Measurements from ENCODE around the gene ANKRD17.
"Not testable (repeated sequence)": the region's sequence is repeated elsewhere in the genome, so short reads cannot be mapped to it uniquely, and the experiment has no call there.

The ANKRD17 gene

DNA sequence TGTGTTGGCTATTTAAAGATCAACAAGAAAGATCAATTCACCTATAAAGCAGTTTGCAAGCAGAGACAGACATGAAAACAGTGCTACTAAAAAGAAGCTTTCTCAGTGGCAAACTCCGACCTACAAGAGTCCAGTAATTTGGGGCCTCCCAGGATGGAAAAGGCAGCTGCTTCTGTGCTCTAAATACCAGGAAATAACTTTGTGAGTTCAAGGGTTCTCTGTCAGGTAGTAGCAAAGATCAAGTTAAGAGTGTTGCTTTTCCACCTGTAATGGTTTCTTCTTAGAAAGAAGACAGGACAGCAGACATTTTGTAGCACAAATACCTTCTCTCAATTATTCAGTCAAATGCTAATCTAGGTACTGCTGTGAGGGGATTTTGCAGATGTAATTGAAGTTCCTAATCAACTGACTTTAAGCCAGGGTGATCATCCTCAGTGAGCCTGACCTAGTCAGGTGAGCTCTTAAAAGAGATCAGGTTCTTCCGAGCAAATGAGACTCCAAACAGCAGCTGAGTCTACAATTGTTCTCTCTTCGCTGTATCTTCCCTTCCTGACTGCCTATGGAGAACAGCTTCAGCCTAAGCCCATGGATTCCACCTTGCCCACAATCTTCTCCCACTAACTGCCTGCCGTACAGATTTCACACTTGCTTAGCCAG is 13.5 kb downstream of the ANKRD17 start:
- no peak for DNase-seq (ENCODE audit: low spot score)

DNA sequence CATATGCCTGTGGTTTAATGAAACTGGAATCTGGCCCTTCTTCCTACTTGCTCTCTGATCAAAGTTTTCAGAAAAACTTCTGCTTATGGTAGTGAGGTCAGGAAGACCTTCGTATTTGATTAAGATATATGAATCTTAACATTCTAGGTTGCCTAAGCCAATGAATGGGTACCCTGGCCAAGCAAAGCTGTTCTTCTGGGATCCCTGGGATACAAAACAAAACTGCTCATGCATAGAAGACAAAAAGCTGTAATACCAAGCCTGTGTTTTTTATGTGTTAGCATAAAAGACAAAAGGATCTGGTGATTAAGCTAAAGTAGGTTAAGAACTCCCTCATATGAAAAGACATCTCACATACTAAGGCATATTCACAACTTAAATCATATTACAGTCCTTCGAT is 21.6 kb downstream of the ANKRD17 start:
- DNase-seq (ENCODE audit: low spot score): no peak

DNA sequence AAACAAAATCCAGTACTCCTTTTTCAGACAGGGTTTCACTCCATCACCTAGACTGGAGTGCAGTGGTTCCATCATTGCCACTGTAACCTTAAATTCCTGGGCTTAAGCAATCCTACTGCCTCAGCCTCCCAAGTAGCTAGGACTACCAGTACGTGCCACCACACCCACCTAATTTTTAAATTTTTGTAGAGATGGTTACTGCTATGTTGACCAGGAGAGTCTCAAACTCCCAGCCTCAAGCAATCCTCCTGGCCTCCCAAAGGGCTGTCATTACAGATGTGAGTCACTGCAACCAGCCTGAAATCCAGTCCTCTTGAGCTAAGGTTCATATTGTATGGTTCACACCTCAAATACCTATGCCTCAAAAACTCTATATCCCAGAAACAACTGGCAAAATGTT is 22.4 kb downstream of the ANKRD17 start:
- DNase-seq (ENCODE audit: low spot score): no peak

DNA sequence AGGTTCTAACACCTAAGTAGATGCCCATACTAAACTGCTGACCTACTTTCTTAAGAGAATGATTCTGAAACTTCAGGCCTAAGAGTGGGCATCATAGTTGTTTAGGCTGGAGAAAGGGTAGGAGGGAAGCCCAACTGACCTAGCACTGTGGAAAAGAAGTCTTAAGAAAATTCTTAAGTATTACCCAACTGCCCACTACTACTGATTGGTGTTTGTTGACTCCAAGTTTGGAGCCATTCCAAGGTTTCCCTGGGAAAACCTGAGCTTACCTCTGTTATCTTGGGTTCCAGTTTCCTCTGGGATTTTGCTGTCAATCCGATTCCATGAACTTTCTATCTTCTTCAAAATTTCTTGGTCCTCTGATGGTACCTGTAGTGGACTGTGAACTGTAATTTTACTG is 23.9 kb downstream of the ANKRD17 start:
- DNase-seq (ENCODE audit: low spot score): no peak

DNA sequence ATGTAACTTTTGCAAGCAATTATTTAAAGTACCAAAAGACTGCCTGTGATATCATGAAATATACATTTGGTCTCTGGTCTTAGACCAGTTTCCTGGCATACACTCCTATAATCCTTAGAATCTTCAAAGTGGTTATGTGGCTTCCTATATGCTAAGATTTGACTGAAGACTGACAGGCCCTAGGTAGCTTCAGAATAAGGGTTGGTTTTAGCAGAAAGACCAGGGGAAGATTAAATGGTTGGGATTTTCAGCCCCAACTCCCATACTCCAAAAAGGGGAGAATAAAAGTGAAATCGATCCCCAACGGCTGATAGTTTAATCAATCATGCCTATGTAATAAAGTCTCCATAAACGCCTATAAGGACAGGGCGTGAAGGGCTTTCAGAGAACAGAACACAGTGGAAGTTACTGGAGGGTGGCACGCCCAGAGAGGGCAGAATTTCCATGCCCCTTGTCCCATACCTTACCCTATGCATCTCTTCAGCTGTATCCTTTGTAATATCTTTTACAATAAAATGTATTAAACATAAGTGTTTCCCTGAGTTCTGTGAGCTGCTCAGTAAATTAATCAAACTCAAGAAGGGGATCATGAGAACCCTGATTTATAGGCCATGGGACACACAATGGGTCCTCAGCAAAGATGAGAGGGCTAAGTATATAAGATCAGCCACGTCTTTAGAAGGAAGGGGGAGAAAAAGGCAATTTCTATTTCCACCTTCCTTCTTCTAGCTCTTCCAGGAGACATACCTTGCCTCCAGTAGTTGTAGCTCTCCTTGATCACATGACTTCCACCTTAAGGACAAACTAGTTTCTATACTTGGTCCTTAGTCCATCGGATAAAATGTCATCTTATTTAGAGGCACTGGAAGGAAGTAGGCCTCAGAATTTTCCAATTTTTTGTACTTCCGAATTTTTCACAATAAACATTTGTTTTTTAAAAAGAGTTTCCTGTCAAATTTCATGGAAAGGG is 26.8 kb downstream of the ANKRD17 start:
- no peak for DNase-seq (ENCODE audit: low spot score)

DNA sequence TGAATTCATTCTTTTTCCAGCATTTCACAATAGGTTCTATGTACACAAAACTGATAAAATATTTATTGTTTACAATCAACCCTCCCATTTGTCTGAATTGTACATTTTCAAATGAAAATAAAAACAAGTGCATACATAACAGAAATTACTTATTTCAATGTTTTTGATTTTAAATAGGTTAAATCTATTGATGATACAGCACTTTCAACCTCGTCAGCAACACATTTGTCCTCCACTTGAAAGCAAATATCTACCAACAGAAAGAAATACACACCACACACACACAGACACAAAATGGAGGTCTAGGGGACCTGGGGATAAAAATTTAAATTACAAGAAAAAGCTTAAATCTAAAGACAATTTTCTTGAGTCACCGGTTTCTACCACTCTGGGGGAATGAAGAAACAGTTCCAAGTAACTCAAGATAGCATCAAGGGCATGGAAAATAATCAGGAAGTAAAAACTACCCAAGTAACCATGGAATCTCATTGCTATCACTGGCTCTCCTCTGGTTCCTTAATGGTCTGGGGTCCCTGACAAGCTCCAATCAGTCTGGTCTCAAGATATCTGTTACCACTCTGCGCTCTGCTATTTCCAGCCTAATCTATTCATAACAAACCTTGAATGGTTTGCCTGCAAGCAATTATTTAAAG is 27.6 kb downstream of the ANKRD17 start:
- no peak for DNase-seq (ENCODE audit: low spot score)

DNA sequence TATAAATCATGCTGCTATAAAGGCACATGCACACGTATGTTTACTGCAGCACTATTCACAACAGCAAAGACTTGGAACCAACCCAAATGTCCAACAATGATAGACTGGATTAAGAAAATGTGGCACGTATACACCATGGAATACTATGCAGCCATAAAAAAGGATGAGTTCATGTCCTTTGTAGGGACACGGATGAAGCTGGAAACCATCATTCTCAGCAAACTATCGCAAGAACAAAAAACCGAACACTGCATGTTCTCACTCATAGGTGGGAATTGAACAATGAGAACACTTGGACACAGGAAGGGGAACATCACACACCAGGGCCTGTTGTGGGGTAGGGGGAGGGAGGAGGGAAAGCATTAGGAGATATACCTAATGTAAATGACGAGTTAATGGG is 29.8 kb downstream of the ANKRD17 start:
- DNase-seq (ENCODE audit: low spot score): not testable (repeated sequence)

DNA sequence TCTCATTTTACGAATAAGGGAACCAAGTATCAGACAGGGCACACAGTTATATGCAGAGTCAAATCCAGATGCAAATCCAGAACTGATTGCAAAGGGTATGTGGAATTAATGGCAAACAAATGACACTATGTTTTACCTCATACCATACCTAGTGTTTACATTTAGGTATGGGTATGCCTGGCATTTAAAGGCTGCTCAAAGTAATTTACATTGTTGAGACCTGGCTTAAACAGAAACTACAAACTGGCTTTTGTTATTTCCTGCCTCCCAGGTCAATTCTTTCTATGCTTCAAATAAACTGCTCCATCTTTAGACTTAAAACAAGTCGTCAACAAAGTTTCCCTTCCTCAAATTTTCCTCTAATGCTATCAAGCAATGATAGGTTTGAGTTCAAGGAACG is 33.7 kb downstream of the ANKRD17 start:
- DNase-seq (ENCODE audit: low spot score): peak; percentile 20

DNA sequence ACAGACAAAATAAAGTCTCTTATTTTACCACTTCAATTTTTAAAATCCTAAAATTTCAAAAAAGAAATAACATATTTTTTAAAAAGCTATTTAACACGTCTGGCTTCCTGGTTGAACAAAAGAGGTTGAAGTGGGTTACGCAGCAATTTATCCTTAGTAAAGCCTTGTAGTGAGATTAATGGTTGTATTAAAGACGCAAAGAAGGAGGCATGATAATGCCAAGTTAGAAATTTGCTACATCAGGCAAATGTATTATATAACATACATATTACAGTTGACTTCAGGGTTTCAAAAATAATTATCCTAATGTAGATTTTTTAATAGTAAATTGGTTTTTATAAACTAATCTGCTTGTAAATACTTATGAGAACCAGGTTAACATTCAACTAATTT is 35.3 kb downstream of the ANKRD17 start:
- DNase-seq (ENCODE audit: low spot score): no peak

DNA sequence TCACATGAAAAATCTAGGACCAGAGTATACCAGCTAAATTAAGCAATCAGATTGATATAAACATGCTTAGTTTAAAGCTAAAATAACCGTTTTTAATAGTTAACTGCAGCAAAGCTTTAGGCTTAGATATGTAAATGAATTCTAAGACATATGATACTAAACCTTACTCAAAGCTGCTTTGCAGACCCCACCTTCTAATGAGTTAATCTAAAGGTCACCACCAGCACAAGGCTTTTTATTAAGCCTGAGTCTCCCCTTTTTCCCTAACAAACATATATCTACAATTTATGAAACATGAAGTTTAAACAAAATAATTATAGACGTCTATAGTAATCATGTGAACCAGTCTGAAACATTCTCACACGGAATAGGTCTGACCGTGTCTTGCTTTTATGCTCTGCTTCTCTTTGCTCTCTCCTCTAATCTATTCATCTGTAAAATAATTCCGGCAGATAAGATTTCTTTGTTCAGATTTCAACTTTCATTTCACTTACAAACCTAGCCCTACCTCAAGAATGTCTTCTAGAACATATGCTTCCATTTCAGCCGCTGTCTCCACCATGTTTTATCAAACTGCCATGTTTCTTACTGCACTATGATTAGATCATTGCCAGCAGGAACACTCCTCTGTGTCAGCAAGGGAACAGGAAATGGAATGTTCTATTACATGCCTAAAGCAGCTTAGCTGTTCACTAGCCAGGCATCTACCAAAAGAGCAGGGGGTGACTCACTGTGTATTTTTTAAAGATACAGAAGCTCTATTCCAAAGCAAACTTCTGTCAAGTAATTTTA is 35.9 kb downstream of the ANKRD17 start:
- DNase-seq (ENCODE audit: low spot score): peak; percentile 76

DNA sequence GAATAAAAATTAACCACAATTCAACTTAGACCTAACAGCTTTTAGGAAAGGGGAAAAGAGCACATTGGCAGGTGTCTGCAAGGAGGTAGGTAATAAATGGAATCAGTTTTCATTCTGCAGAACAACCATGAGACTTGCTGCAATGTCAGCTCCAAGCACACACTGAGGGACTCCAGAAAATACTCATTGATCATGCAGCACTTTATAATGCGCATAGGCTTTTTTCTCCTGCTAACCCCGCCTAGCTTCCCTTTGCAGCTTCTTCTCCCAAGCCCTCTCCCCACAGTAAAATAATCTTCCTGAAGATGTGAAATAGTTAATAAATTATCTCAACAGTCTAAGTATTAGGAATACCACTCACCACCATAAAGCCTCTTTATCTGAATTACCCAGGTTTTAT is 36.9 kb downstream of the ANKRD17 start:
- no peak for DNase-seq (ENCODE audit: low spot score)

DNA sequence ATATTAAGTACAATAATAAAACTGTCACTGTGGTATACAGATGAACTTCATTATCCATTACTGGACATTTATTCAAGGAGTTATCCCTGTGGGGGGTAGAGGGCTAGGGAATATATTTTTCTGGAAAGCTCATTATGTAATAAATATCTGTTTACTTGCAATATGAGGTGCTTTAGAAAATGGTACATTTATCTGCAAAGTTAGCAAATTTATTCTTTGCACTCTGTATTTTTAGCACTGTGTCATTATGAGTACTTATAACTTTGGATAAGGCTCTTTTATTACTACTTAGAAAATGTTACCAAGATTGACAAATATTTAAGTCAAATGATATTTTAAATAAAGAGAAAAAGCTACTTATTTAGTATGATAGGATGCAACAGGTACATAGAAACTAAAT is 37.8 kb downstream of the ANKRD17 start:
- no peak for DNase-seq (ENCODE audit: low spot score)

DNA sequence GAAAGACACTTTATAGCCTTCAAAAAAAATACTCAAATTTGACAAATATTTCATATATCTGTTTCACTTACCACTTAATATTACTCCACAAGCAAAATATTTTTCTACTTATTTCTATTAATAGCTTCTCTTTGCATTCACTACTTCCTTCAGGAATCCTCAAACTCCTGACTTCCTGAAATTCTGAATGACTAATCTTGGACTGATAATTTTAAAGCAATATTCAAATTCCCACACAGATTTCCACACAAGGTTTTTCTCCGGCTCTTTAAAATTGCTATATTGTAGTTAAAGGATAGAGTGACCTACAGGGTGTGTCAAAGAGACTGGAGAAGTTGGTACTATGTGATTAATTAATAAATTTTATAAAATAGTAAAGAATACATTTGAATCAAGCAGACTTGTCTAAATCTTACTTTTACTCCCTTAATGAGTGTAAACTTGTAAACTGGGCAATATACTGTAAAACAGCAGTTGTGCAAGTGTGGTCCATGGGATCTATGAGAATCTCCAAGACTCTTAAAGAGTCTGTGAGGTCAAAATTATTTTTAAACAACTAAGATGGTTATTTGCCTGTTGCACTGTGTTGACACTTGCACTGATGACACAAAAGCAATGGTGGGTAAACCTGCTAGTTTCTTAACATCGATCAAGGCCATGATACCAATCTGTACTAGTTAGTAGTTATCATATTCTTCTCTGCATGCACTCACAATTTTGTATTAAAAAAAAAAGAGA is 44.5 kb downstream of the ANKRD17 start:
- DNase-seq (ENCODE audit: low spot score): no peak

DNA sequence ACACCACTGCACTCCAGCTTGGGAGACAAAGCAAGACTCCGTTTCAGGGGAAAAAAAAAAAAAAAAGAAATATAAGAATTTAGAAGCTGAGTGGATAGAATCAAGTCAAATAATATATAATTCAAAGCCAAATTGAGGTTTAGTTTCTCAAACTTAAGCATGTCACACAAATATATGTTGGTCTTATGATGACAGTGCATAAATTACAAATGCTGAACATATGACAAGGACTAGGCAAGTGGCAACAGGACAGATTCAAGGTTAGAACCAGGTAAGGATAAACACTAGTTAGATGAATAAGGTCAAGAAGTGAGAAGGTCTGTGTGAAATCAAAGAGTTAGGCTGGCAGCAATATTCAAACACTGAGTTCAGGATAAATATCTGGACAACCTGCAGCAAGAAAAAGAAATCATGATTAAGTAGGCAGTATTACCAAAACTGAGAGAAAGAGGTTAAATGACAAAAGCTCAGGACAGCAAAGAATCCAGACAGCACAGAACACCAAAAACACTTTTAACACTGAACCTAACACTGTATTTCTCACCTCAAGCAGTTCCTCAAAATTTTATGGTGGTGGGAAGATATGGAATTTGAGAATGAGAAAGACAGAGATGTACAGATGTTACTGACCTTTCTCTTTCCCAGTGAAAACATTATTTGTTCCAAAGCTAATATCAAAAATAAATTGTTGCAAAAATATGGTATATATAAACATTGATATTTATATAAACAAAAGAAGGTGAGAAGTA is 45.4 kb downstream of the ANKRD17 start:
- DNase-seq (ENCODE audit: low spot score): no peak

DNA sequence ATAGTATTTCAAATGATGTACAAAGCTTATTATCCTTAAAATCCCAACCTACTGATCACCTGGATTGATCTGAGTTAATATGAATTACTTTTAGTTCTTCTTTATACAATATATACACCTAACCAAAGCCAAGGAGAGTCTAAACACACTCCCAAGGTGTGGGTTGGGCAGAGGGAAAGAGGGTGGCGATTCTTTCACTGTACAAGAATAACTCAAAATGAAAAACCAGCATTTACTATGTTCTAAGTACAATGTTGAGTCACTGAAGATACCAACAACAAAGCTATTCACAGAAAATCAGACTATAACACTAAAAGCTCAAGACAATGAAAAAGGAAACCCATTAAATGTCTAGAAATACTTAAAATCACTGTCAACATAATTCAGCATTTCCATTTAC is 46.6 kb downstream of the ANKRD17 start:
- DNase-seq (ENCODE audit: low spot score): no peak

DNA sequence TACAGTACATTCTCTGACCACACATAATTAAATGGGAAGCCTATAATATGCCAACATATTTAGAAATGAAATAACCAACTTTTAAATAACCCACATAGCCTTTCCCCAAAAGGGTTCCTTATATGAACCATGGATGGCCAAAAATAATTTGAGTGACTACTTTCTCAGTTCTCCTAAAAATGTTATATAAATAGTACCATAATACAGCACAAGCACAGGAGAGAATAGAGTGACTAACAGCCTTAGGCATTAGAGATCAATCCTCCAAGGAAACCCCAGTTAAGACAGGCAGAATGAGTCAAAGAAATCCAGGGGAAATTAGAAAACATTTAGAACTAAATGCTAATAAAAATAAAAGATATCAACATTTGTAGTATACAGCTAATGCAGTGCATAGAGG is 50.2 kb downstream of the ANKRD17 start:
- no peak for DNase-seq (ENCODE audit: low spot score)

DNA sequence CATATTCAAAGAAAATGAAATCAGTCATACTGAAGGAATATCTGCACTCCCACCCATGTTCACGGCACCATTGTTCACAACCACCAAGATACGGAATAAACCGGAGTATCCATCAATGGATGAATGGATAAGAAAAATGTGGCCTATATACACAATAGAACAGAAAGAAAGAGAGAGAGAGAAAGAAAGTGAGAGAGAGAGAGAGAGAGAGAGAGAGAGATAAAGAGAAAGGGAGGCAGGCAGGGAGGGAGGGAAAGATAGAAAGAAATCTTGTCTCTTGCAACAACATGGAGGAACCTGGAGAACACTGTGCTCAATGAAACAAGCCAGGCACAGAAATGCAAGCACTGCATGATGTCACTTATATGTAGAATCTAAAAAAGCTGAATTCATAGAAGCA is 52.4 kb downstream of the ANKRD17 start:
- DNase-seq (ENCODE audit: low spot score): no peak

DNA sequence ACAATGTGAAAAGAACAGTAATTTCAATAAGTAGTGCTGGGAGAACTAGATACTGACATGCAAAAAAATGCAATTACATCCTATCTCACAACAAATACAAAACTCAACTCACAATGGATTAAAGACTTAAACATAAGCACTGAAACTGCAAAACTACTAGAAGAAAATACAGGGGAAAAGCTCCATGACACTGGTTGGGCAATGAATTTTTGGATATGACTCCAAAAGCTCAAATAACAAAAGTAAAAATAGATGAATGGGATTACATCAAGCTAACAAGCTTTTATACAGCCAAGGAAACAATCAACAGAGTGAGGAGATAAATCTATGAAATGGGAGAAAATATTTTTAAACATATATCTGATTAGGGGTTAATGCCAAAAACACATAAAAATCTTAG is 53.1 kb downstream of the ANKRD17 start:
- DNase-seq (ENCODE audit: low spot score): no peak

DNA sequence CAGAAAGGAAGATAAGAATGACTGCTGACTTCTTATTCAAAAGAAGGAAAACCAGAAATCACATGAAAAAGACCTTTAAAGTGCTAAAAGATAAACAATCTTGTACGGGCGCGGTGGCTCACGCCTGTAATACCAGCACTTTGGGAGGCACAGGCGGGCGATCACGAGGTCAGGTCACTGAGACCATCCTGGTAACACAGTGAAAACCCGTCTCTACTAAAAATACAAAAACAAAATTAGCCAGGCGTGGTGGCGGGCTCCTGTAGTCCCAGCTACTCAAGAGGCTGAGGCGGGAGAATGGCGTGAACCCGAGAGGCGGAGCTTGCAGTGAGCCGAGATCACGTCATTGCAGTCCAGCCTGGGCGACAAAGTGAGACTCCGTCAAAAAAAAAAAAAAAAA is 54.6 kb downstream of the ANKRD17 start:
- DNase-seq (ENCODE audit: low spot score): not testable (repeated sequence)

DNA sequence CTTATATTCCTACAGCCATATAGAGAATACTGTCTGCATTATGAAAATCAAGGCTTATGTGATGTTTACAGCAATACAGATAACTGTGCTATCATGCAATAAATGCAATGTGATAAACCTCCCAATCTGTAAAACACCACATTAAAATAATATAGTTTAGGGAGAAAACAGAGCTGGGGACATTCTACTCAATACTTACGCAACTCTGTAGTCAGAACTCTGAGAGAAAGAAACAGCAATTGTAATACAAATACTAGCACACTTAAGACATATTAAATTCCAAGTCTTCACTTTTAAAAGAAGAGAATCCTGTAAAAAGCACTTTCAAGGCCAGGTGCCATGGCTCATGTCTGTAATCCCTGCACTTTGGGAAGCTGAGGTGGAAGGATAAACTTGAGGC is 61.4 kb downstream of the ANKRD17 start:
- no peak for DNase-seq (ENCODE audit: low spot score)

DNA sequence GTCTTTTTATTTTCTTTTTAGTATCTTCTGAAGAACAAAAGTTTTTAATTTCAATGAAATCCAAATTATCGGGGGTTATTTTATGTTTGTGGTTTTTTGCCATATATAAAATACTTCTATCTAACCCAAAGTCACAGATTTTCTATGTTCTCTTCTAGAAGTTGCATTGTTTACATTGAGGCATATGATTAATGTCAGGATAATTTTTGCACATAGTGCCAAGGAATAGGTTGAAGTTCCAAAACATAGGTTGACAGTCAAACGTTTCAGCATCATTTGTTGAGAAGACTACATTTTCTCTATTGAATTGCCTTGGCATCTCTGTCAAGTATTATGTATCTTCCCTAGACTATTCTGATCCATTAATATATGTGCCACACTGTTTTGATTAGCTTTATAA is 64.5 kb downstream of the ANKRD17 start:
- DNase-seq (ENCODE audit: low spot score): no peak
